Breast epithelium (tissue), 3 donors: ENCODE measurements around the gene GRK5.

Experiments
- POLR2AphosphoS5 ChIP-seq, 3 donors: sonication (generic); formaldehyde crosslinking; IDR thresholded peaks; one replicate each; pipeline ENCODE4 v1.6.1; 2017; ENCODE audit warnings: antibody characterized with exemption in 3 of 3
- TF ChIP-seq, protein P1 (sequence below), 3 donors: fragments of 450-650 bp; IDR thresholded peaks; one replicate each; pipeline ENCODE4 v1.5.1; 2016 to 2017; ENCODE audit warnings: antibody characterized with exemption in 3 of 3, mild to moderate bottlenecking in 3 of 3, moderate library complexity in 3 of 3

DNA sequence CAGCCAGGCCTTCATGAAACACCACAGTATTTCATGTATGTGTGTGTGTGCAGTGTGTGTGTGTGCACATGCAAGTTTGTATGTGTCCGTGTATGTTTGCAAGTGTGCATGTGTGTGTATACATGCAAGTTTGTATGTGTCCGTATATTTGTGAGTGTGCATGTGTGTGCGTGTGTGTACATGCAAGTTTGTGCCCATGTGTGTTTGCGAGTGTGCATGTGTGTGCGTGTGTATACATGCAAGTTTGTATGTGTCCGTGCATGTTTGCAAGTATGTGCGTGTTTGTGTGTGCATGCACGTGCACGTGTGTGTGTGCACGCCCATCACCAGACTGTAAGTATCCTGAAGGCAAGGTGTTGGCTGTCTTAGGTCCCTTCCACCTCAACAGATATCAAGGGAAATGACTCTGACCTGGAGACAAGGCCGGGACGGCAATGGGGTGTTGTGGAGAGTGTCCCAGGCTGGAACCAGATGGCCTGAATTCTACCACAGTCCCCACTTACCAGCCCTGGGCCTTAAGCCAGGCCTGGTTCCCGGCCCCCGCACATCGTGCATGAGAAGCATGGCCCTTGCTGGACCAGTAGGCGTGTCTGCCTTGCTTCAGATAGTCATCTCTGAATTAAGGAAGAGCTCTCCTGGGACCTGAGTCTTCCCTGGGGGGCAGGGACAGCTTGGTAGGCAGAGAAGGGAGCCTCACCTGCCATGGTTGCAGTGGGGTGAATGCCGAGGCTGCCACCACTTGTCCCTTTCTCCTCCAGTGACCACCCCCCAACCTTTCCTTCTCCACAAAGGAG is 140.0 kb downstream of the GRK5 start:
- TF ChIP-seq, protein P1, sequence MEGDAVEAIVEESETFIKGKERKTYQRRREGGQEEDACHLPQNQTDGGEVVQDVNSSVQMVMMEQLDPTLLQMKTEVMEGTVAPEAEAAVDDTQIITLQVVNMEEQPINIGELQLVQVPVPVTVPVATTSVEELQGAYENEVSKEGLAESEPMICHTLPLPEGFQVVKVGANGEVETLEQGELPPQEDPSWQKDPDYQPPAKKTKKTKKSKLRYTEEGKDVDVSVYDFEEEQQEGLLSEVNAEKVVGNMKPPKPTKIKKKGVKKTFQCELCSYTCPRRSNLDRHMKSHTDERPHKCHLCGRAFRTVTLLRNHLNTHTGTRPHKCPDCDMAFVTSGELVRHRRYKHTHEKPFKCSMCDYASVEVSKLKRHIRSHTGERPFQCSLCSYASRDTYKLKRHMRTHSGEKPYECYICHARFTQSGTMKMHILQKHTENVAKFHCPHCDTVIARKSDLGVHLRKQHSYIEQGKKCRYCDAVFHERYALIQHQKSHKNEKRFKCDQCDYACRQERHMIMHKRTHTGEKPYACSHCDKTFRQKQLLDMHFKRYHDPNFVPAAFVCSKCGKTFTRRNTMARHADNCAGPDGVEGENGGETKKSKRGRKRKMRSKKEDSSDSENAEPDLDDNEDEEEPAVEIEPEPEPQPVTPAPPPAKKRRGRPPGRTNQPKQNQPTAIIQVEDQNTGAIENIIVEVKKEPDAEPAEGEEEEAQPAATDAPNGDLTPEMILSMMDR (IDR thresholded peaks at IDR 0.05), result no peak
- no peak for TF ChIP-seq POLR2AphosphoS5 (IDR thresholded peaks at IDR 0.05)
